VCaP (cell line): Measurements from ENCODE around the gene RMDN2.
"Not testable (repeated sequence)": the region's sequence is repeated elsewhere in the genome, so short reads cannot be mapped to it uniquely, and the experiment has no call there.

ENCODE experiments used
- H3K27ac ChIP-seq: fragments of 450-650 bp; 2 replicates; pipeline ENCODE4 v1.5.1; 2017
- CTCF ChIP-seq: fragments of 450-650 bp; conservative IDR thresholded peaks from 2 replicates; pipeline ENCODE4 v1.5.1; 2017; ENCODE audit warnings: mild to moderate bottlenecking, moderate library complexity

The RMDN2 gene

GRCh38 chr2:37934591-37935513, 9.8 kb downstream of the RMDN2 start:
- no peak overlapping the region for H3K27ac ChIP-seq
- TF ChIP-seq CTCF: no peak

- H3K27ac ChIP-seq: not testable (repeated sequence)
These were observed 12.5 kb downstream of the RMDN2 start for GRCh38 chr2:37937568-37937967.

- not testable (repeated sequence) for H3K27ac ChIP-seq
These were observed 16.2 kb downstream of the RMDN2 start for GRCh38 chr2:37941267-37941666.

GRCh38 chr2:37944268-37944667, 19.2 kb downstream of the RMDN2 start:
- no peak for TF ChIP-seq CTCF
- no peak overlapping the region for H3K27ac ChIP-seq

GRCh38 chr2:37947306-37947705, 22.2 kb downstream of the RMDN2 start:
- H3K27ac ChIP-seq: no peak overlapping the region
- no peak for TF ChIP-seq CTCF

GRCh38 chr2:37962018-37962739, 37.1 kb downstream of the RMDN2 start:
- not testable (repeated sequence) for H3K27ac ChIP-seq

- not testable (repeated sequence) for H3K27ac ChIP-seq
These were observed 37.6 kb downstream of the RMDN2 start for GRCh38 chr2:37962740-37963121.

GRCh38 chr2:37963901-37964300, 38.8 kb downstream of the RMDN2 start:
- H3K27ac ChIP-seq: not testable (repeated sequence)

- TF ChIP-seq CTCF: no peak
- H3K27ac ChIP-seq: no peak overlapping the region
These were observed 41.2 kb downstream of the RMDN2 start for GRCh38 chr2:37966326-37966725.

- H3K27ac ChIP-seq: no peak overlapping the region
- TF ChIP-seq CTCF: no peak
These were observed 44.6 kb downstream of the RMDN2 start for GRCh38 chr2:37969731-37970130.
